Esophagus muscularis mucosa (tissue), 4 donors: ENCODE results near the gene FBLIM1. TPM values are rescaled to one million over a fixed set of nuclear protein-coding genes. Genes with fewer than 3 reads are reported as not detected.

Experiments
- DNase-seq: peaks from one replicate; pipeline ENCODE4 v3.0.0-alpha.2; 2017; ENCODE audit errors: extremely low spot score
- H3K27ac ChIP-seq, 4 donors: fragments of 200-600 bp; sonication (generic); replicated peaks in 1 of 4; 1 replicate in 3 of 4; 2 replicates in 1 of 4; pipeline ENCODE4 v1.5.1; 2016 to 2019; ENCODE audit warnings: mild to moderate bottlenecking in 1 of 4
- H3K27me3 ChIP-seq, 4 donors: fragments of 200-600 bp; sonication (generic); one replicate each; pipeline versions ENCODE4 v1.5.1 to v1.6.0; 2016 to 2019
- H3K36me3 ChIP-seq, 4 donors: fragments of 200-600 bp; sonication (generic); one replicate each; pipeline ENCODE4 v1.5.1; 2016 to 2019
- H3K4me1 ChIP-seq, 4 donors: fragments of 200-600 bp; sonication (generic); one replicate each; pipeline ENCODE4 v1.5.1; 2016 to 2019
- H3K4me3 ChIP-seq, 4 donors: fragments of 200-600 bp; sonication (generic); 1 replicate in 2 of 4; 2 replicates in 2 of 4; pipeline ENCODE4 v1.5.1; 2016 to 2019; ENCODE audit warnings: mild to moderate bottlenecking in 4 of 4, moderate library complexity in 1 of 4
- H3K9me3 ChIP-seq, 4 donors: fragments of 200-600 bp; sonication (generic); 1 replicate in 3 of 4; 2 replicates in 1 of 4; pipeline ENCODE4 v1.5.1; 2016 to 2019
- CTCF ChIP-seq, 3 experiments: fragments of 200-600 bp in 2 of 3; fragments of 450-650 bp in 1 of 3; sonication (generic) in 2 of 3; IDR thresholded peaks; one replicate each; pipeline ENCODE4 v1.5.1; 2017 to 2019; ENCODE audit warnings: antibody characterized with exemption in 3 of 3, mild to moderate bottlenecking in 2 of 3, moderate library complexity in 1 of 3
- EP300 ChIP-seq: sonication (generic); formaldehyde crosslinking; IDR thresholded peaks from one replicate; pipeline ENCODE4 v1.6.1; 2017; ENCODE audit warnings: antibody characterized with exemption
- POLR2A ChIP-seq: fragments of 450-650 bp; IDR thresholded peaks from one replicate; pipeline ENCODE4 v1.6.1; 2017; ENCODE audit warnings: antibody characterized with exemption, moderate library complexity, mild to moderate bottlenecking, low read depth
- POLR2AphosphoS5 ChIP-seq, 2 donors: sonication (generic); formaldehyde crosslinking; IDR thresholded peaks; one replicate each; pipeline ENCODE4 v1.6.1; 2017; ENCODE audit warnings: antibody characterized with exemption in 2 of 2
- WGBS: methylation state at CpG from one replicate; pipeline ENCODE4 v1.1.5; 2018; 5-methylcytosine and 5-hydroxymethylcytosine counted together
- intact Hi-C: fragments of 100-400 bp; cut with DNase I; formaldehyde crosslinking; loops from one replicate; pipeline ENCODE4 v1.15.1; 2023
- total RNA-seq, 4 donors: library from RNA; depleted of rRNA; stranded (reverse); fragments of >200 nt; gene quantifications; one replicate each; pipeline versions ENCODE4 v1.1.0 to v1.2.1, GENCODE V29; 2016

Gene FBLIM1
- total RNA-seq, 4 donors from 2014 or later: 44.9 to 115 (median 71.8) TPM

GRCh38 chr1:15736038-15736891 lies 22.3 kb upstream of the FBLIM1 start, which contains the start of gene SLC25A34:
SLC25A34 (plus strand) TSS chr1:15736258; CDS start chr1:15736486, 228 bp downstream.
- Histone ChIP-seq H3K4me3 (no peak within 1 kb of the TSS), H3K4me1 (peaks cover 12 to 32% (median 24%) of the 10 kb centered on the region in 4 donors), H3K36me3 (peaks cover 28 to 44% (median 43%) of the 10 kb centered on the region in 4 donors), H3K27me3 (no peaks in the 10 kb centered on the region), H3K9me3 (no peaks in the 10 kb centered on the region), H3K27ac (peak within 1 kb of the TSS in 3 of 4 donors; percentile 41 to 44 (median 41))
- TF ChIP-seq POLR2AphosphoS5 (IDR thresholded peaks at IDR 0.05) (peak in 1 of 2 donors; percentile 31), POLR2A (no peak), CTCF (IDR thresholded peaks at IDR 0.05) (no peak), EP300 (no peak)
- DNase-seq: no peak
- intact Hi-C loops: no loop called here
- 77% methylated on average over 22 of the region's 35 CpGs for WGBS

DNA sequence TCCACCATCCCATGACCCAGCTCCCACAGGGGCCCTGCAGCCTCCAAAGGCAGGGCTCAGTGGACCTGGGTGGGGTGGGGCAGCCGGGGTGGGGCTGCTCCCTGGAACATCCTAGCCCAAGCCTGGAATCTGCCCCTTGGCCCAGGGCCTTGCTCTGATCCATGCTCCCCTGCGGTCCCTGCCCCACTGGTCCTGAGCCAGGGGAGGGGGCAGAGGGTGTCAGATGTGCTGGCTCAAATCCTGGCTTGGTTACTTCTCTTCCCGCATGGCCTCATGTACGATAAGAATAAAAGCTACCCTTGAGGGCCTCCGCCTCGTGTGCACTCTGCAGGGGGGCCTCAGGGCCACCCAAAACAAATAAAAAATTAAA lies 21.7 kb upstream of the FBLIM1 start:
- Histone ChIP-seq H3K27me3 (no peaks in the 10 kb centered on the region), H3K36me3 (peaks cover 22 to 38% (median 37%) of the 10 kb centered on the region in 4 donors), H3K4me3 (no peak overlapping the region), H3K27ac (peak overlapping the region in 2 of 4 donors; percentile 41 to 44), H3K4me1 (peaks cover 16 to 36% (median 26%) of the 10 kb centered on the region in 4 donors), H3K9me3 (no peaks in the 10 kb centered on the region)
- DNase-seq: no peak
- 86% methylated on average over 5 of the region's 6 CpGs for WGBS
- intact Hi-C loops: no loop called here
- TF ChIP-seq POLR2AphosphoS5 (IDR thresholded peaks at IDR 0.05) (no peak), EP300 (no peak), CTCF (IDR thresholded peaks at IDR 0.05) (no peak), POLR2A (no peak)

GRCh38 chr1:15737324-15738319 lies 21.0 kb upstream of the FBLIM1 start:
- Histone ChIP-seq H3K9me3 (no peaks in the 10 kb centered on the region), H3K4me1 (peaks cover 16 to 36% (median 26%) of the 10 kb centered on the region in 4 donors), H3K27me3 (no peaks in the 10 kb centered on the region), H3K27ac (peak overlapping the region in 1 of 4 donors; percentile 44), H3K4me3 (no peak overlapping the region), H3K36me3 (peaks cover 14 to 30% (median 29%) of the 10 kb centered on the region in 4 donors)
- 83% methylated on average over 17 of the region's 20 CpGs for WGBS
- no peak for TF ChIP-seq CTCF (IDR thresholded peaks at IDR 0.05)
- TF ChIP-seq EP300: no peak
- TF ChIP-seq POLR2AphosphoS5 (IDR thresholded peaks at IDR 0.05): no peak
- no peak for DNase-seq
- intact Hi-C loops: no loop called here

DNA sequence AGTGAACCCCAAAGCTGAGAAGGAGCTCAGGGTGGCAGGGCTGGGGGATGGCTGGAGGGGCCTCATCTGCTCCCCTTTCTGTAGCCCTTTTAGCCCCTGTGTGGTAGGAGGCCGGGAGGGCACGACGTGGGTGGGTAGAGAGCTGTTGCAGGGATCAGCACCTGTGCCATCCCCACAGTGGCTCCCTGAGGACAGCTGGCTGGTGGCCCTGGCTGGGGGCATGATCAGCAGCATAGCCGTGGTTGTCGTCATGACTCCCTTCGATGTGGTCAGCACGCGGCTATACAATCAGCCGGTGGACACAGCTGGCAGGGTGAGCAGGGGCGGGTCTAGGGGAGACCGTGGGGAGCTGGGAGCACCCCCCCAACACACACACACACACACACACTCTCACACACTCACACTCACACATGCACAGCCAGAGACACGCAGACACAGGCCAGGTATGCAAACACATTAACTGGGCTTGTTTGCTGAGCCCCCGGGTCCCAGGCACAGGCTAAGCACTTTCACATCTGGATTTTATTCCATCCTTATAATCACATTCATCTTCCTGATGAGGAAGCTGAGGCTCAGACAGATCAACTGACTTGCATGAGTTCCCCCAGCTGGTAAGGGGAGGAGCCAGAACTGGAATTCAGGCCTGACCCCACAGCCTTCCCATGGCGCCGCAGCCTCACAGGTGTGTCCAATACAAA lies 20.0 kb upstream of the FBLIM1 start:
- DNase-seq: no peak
- no peaks in the 10 kb centered on the region for H3K27me3 ChIP-seq
- no peak overlapping the region for H3K27ac ChIP-seq
- no peaks in the 10 kb centered on the region for H3K9me3 ChIP-seq
- WGBS: 62% methylated on average over 9 of the region's 15 CpGs
- peaks cover 9 to 21% (median 20%) of the 10 kb centered on the region in 4 donors for H3K36me3 ChIP-seq
- intact Hi-C loops: no loop called here
- H3K4me3 ChIP-seq: no peak overlapping the region
- TF ChIP-seq CTCF (IDR thresholded peaks at IDR 0.05) (no peak), EP300 (no peak), POLR2AphosphoS5 (IDR thresholded peaks at IDR 0.05) (no peak), POLR2A (no peak)
- peaks cover 16 to 36% (median 26%) of the 10 kb centered on the region in 4 donors for H3K4me1 ChIP-seq
